ENCODE results near the gene ANO2. TPM values are rescaled to one million over a fixed set of nuclear protein-coding genes. Genes with fewer than 3 reads are reported as not detected.

ANO2 gene
- polyA plus RNA-seq, 1 donor from 2014 or later, result 1.8 TPM

DNA sequence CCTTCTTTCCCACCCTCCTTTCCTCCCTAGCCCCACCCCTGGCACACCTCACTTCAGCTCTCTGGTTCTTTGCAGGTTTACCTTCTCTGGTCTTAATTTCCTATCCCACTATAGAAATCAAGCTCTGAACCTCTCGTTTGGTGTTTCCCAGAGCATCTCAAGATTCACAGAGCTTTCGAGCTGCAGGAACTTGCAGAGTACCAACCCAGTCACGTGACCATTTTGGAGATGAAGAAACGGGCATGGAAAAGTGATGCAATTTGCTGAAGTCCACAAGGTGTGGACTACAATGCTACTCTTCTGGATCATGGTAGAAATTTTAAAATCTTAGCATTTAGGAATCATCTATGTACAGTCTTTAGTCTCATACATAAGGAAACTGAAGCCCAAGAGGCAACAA, 307.4 kb downstream of the ANO2 start:
- TF ChIP-seq POLR2AphosphoS5 (IDR thresholded peaks at IDR 0.05) (no peak), RAD21 (conservative IDR thresholded peaks at IDR 0.05) (no peak), SMC3 (conservative IDR thresholded peaks at IDR 0.05; ENCODE audit: poor library complexity) (no peak), EZH2 (IDR thresholded peaks at IDR 0.05; ENCODE audit: borderline replicate concordance, insufficient read depth, low read length, poor library complexity, severe bottlenecking) (no peak), EP300 (conservative IDR thresholded peaks at IDR 0.05; ENCODE audit: poor library complexity, severe bottlenecking) (no peak), MXI1 (conservative IDR thresholded peaks at IDR 0.05; ENCODE audit: poor library complexity, severe bottlenecking) (no peak), TAF1 (IDR thresholded peaks at IDR 0.05; ENCODE audit: low read depth) (no peak)
- TF ChIP-seq, protein P1, sequence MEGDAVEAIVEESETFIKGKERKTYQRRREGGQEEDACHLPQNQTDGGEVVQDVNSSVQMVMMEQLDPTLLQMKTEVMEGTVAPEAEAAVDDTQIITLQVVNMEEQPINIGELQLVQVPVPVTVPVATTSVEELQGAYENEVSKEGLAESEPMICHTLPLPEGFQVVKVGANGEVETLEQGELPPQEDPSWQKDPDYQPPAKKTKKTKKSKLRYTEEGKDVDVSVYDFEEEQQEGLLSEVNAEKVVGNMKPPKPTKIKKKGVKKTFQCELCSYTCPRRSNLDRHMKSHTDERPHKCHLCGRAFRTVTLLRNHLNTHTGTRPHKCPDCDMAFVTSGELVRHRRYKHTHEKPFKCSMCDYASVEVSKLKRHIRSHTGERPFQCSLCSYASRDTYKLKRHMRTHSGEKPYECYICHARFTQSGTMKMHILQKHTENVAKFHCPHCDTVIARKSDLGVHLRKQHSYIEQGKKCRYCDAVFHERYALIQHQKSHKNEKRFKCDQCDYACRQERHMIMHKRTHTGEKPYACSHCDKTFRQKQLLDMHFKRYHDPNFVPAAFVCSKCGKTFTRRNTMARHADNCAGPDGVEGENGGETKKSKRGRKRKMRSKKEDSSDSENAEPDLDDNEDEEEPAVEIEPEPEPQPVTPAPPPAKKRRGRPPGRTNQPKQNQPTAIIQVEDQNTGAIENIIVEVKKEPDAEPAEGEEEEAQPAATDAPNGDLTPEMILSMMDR (IDR thresholded peaks at IDR 0.05; ENCODE audit: poor library complexity, severe bottlenecking), result no peak
- TF ChIP-seq, protein P2, sequence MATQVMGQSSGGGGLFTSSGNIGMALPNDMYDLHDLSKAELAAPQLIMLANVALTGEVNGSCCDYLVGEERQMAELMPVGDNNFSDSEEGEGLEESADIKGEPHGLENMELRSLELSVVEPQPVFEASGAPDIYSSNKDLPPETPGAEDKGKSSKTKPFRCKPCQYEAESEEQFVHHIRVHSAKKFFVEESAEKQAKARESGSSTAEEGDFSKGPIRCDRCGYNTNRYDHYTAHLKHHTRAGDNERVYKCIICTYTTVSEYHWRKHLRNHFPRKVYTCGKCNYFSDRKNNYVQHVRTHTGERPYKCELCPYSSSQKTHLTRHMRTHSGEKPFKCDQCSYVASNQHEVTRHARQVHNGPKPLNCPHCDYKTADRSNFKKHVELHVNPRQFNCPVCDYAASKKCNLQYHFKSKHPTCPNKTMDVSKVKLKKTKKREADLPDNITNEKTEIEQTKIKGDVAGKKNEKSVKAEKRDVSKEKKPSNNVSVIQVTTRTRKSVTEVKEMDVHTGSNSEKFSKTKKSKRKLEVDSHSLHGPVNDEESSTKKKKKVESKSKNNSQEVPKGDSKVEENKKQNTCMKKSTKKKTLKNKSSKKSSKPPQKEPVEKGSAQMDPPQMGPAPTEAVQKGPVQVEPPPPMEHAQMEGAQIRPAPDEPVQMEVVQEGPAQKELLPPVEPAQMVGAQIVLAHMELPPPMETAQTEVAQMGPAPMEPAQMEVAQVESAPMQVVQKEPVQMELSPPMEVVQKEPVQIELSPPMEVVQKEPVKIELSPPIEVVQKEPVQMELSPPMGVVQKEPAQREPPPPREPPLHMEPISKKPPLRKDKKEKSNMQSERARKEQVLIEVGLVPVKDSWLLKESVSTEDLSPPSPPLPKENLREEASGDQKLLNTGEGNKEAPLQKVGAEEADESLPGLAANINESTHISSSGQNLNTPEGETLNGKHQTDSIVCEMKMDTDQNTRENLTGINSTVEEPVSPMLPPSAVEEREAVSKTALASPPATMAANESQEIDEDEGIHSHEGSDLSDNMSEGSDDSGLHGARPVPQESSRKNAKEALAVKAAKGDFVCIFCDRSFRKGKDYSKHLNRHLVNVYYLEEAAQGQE (IDR thresholded peaks at IDR 0.05; ENCODE audit: borderline replicate concordance), result no peak
- no peaks in the 10 kb centered on the region for H3K9me2 ChIP-seq (ENCODE audit: insufficient read depth, low read length)
- H4K20me1 ChIP-seq (ENCODE audit: insufficient read depth), result no peaks in the 10 kb centered on the region
- no peaks in the 10 kb centered on the region for H3K36me3 ChIP-seq (ENCODE audit: insufficient read depth, low read length)
- H3K27ac ChIP-seq (ENCODE audit: low read length), result no peak overlapping the region
- H3F3A ChIP-seq (ENCODE audit: insufficient read depth, low read length, poor library complexity, severe bottlenecking), result no peaks in the 10 kb centered on the region
- no peak overlapping the region for H3K4me2 ChIP-seq (ENCODE audit: low read length)
- H3K9ac ChIP-seq (ENCODE audit: low read length), result no peak overlapping the region
- H3K9me3 ChIP-seq (ENCODE audit: low read length), result peaks cover 4% of the 10 kb centered on the region
- no peaks in the 10 kb centered on the region for H3K27me3 ChIP-seq (ENCODE audit: insufficient read depth, low read depth, low read length)
- H2AFZ ChIP-seq (ENCODE audit: low read depth, low read length), result no peak overlapping the region
- H3K4me3 ChIP-seq (ENCODE audit: low read length), result no peak overlapping the region
- no peaks in the 10 kb centered on the region for H3K79me2 ChIP-seq (replicated peaks; ENCODE audit: insufficient read depth, low read length)

DNA sequence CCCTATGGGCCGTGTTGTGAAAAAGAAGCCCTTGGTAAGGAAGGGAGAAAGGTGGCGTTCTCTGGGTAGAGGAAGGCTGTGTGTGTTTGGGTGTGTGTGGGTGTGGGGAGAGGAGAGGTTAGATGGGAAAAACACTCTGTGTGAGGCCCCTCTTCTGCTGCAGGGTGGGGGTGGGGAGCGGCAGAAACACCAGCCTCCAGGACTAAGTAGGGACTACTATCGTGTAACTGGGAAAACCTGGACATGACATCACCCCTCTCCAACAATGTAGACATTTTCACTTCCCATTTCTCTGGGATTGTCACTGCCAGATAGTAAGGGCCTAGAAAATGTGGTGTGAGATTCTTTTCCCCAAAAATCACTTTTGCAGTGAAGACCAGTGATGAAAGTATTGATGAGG, 308.2 kb downstream of the ANO2 start:
- no peak overlapping the region for H3K4me3 ChIP-seq (ENCODE audit: low read length)
- H3K9me3 ChIP-seq (ENCODE audit: low read length), result peaks cover 4% of the 10 kb centered on the region
- H3K9ac ChIP-seq (ENCODE audit: low read length), result no peak overlapping the region
- no peak overlapping the region for H3K4me2 ChIP-seq (ENCODE audit: low read length)
- H2AFZ ChIP-seq (ENCODE audit: low read depth, low read length), result no peak overlapping the region
- H3K9me2 ChIP-seq (ENCODE audit: insufficient read depth, low read length), result no peaks in the 10 kb centered on the region
- H3K27ac ChIP-seq (ENCODE audit: low read length), result no peak overlapping the region
- no peaks in the 10 kb centered on the region for H3K36me3 ChIP-seq (ENCODE audit: insufficient read depth, low read length)
- H3F3A ChIP-seq (ENCODE audit: insufficient read depth, low read length, poor library complexity, severe bottlenecking), result no peaks in the 10 kb centered on the region
- TF ChIP-seq SMC3 (conservative IDR thresholded peaks at IDR 0.05; ENCODE audit: poor library complexity), result no peak
- TF ChIP-seq, protein P2 (IDR thresholded peaks at IDR 0.05; ENCODE audit: borderline replicate concordance), result no peak
- TF ChIP-seq RAD21 (conservative IDR thresholded peaks at IDR 0.05), result no peak
- TF ChIP-seq EP300 (conservative IDR thresholded peaks at IDR 0.05; ENCODE audit: poor library complexity, severe bottlenecking), result no peak
- TF ChIP-seq MXI1 (conservative IDR thresholded peaks at IDR 0.05; ENCODE audit: poor library complexity, severe bottlenecking), result no peak
- TF ChIP-seq EZH2 (IDR thresholded peaks at IDR 0.05; ENCODE audit: borderline replicate concordance, insufficient read depth, low read length, poor library complexity, severe bottlenecking), result no peak
- TF ChIP-seq, protein P1 (IDR thresholded peaks at IDR 0.05; ENCODE audit: poor library complexity, severe bottlenecking), result no peak
- TF ChIP-seq TAF1 (IDR thresholded peaks at IDR 0.05; ENCODE audit: low read depth), result no peak
- no peak for TF ChIP-seq POLR2AphosphoS5 (IDR thresholded peaks at IDR 0.05)
- H4K20me1 ChIP-seq (ENCODE audit: insufficient read depth), result no peaks in the 10 kb centered on the region
- no peaks in the 10 kb centered on the region for H3K27me3 ChIP-seq (ENCODE audit: insufficient read depth, low read depth, low read length)
- no peaks in the 10 kb centered on the region for H3K79me2 ChIP-seq (replicated peaks; ENCODE audit: insufficient read depth, low read length)

Measured in neural cell (in vitro differentiated cells).